Chondrocyte (in vitro differentiated cells): Measurements from ENCODE around the gene KRTAP5-2. TPM values are rescaled to one million over a fixed set of nuclear protein-coding genes. Genes with fewer than 3 reads are reported as not detected.
"Not testable (repeated sequence)": the region's sequence is repeated elsewhere in the genome, so short reads cannot be mapped to it uniquely, and the experiment has no call there.

Experiments used
- DNase-seq: peaks from one replicate; pipeline ENCODE4 v3.0.0; 2021; ENCODE audit warnings: mixed read lengths, low spot score
- H3K27ac Mint-ChIP-seq: one replicate; pipeline ENCODE4 v1.8.0; 2021; ENCODE audit warnings: mild to moderate bottlenecking, moderate library complexity, mixed read lengths; ENCODE audit not compliant: unreplicated experiment
- H3K27me3 Mint-ChIP-seq: 2 replicates; pipeline ENCODE4 v1.8.0; 2021; ENCODE audit warnings: low read depth, mixed read lengths
- H3K36me3 Mint-ChIP-seq: 2 replicates; pipeline ENCODE4 v1.8.0; 2021; ENCODE audit warnings: low read depth, mixed read lengths
- H3K4me1 Mint-ChIP-seq: 2 replicates; pipeline ENCODE4 v1.8.0; 2021; ENCODE audit warnings: low read depth, mild to moderate bottlenecking, mixed read lengths
- H3K4me3 Mint-ChIP-seq: one replicate; pipeline ENCODE4 v1.8.0; 2021; ENCODE audit warnings: mild to moderate bottlenecking, moderate library complexity, mixed read lengths; ENCODE audit not compliant: unreplicated experiment
- H3K9me3 Mint-ChIP-seq: 2 replicates; pipeline ENCODE4 v1.8.0; 2021; ENCODE audit warnings: low read depth, mixed read lengths
- CTCF ChIP-seq: fragments of 200-600 bp; sonication (generic); IDR thresholded peaks from 2 replicates; pipeline ENCODE4 v1.5.0; 2021; ENCODE audit warnings: antibody characterized with exemption, mild to moderate bottlenecking, moderate library complexity
- total RNA-seq: library from RNA; stranded (reverse); gene quantifications from 3 replicates; pipeline ENCODE4 v1.2.1, GENCODE V29; 2021

Gene KRTAP5-2
- total RNA-seq, 1 donor from 2014 or later = not detected

GRCh38 chr11:1592628-1593027, 5.5 kb downstream of the KRTAP5-2 start:
- Mint-ChIP-seq H3K4me1 (no peaks in the 10 kb centered on the region), H3K9me3 (no peaks in the 10 kb centered on the region), H3K4me3 (no peak overlapping the region), H3K36me3 (peaks cover 7% of the 10 kb centered on the region), H3K27ac (no peak overlapping the region), H3K27me3 (peaks cover 52% of the 10 kb centered on the region)
- no peak for TF ChIP-seq CTCF
- DNase-seq = no peak

- H3K4me1 Mint-ChIP-seq = no peaks in the 10 kb centered on the region
- peak; percentile 52 for DNase-seq
- H3K4me3 Mint-ChIP-seq = no peak overlapping the region
- H3K36me3 Mint-ChIP-seq = peaks cover 4% of the 10 kb centered on the region
- no peaks in the 10 kb centered on the region for H3K9me3 Mint-ChIP-seq
- no peak overlapping the region for H3K27ac Mint-ChIP-seq
- TF ChIP-seq CTCF = no peak
- peaks cover 35% of the 10 kb centered on the region for H3K27me3 Mint-ChIP-seq
These were observed 8.1 kb downstream of the KRTAP5-2 start for GRCh38 chr11:1589996-1590395.

GRCh38 chr11:1589191-1589963, 8.7 kb downstream of the KRTAP5-2 start:
- H3K36me3 Mint-ChIP-seq, H3K4me3 Mint-ChIP-seq, H3K4me1 Mint-ChIP-seq, H3K9me3 Mint-ChIP-seq, H3K27ac Mint-ChIP-seq: not testable (repeated sequence)
- H3K27me3 Mint-ChIP-seq = peaks cover 29% of the 10 kb centered on the region
- DNase-seq = peak; percentile 20

DNA sequence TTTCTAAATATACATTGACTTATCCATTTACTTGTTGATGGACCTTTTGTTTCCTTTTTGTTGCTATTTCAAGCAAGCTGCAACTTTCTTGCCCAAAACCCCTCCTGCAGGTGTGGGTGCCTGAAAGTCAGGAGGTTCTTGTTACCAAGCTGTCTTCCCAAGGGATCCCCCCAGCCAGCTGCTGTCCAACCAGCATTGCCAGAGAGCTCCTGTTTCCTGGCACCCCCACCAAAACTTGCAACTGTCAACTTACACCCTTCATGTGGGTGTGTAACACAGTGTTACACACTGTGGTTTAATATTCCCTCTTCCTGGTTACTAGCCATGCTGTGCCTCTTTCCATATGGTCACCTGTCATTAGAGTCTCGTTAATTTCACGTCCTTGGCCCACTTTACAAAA, 11.4 kb downstream of the KRTAP5-2 start:
- DNase-seq = peak; percentile 12
- no peaks in the 10 kb centered on the region for H3K9me3 Mint-ChIP-seq
- TF ChIP-seq CTCF = no peak
- no peak overlapping the region for H3K27ac Mint-ChIP-seq
- peaks cover 9% of the 10 kb centered on the region for H3K27me3 Mint-ChIP-seq
- peaks cover 8% of the 10 kb centered on the region for H3K36me3 Mint-ChIP-seq
- no peaks in the 10 kb centered on the region for H3K4me1 Mint-ChIP-seq
- H3K4me3 Mint-ChIP-seq = no peak overlapping the region

- not testable (repeated sequence) for H3K36me3 Mint-ChIP-seq, H3K27me3 Mint-ChIP-seq, H3K9me3 Mint-ChIP-seq, H3K4me3 Mint-ChIP-seq, H3K4me1 Mint-ChIP-seq, H3K27ac Mint-ChIP-seq
- DNase-seq = peak; percentile 48
These were observed 13.3 kb downstream of the KRTAP5-2 start, which contains the start of gene KRTAP5-1 for GRCh38 chr11:1584661-1585370. TSS of gene KRTAP5-1 (minus strand) at chr11:1585283. CDS start at chr11:1585249, 34 bp downstream.

DNA sequence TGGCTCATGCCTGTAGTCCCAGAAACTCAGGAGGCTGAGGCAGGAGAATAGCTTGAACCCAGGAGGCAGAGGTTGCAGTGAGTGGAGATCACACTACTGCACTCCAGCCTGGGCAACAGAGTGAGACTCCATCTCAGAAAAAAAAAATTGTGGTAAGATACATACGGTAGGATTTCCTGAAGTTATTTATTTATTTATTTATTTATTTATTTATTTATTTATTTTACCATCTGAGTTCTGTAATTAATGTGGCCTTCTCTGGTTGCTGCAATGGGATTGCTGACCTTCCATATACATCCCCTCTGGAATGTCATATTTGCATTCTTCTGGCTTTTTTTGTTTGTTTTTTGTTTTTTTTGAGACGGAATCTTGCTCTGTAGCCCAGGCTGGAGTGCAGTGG, 15.2 kb downstream of the KRTAP5-2 start:
- peaks cover 11% of the 10 kb centered on the region for H3K36me3 Mint-ChIP-seq
- not testable (repeated sequence) for H3K27ac Mint-ChIP-seq, H3K27me3 Mint-ChIP-seq, H3K4me3 Mint-ChIP-seq, H3K4me1 Mint-ChIP-seq, DNase-seq, H3K9me3 Mint-ChIP-seq
